ENCODE results near the gene GRID2.

- no peak for TF ChIP-seq CEBPB (IDR thresholded peaks at IDR 0.05; ENCODE audit: low read depth, low read length)
- TF ChIP-seq MXI1 (IDR thresholded peaks at IDR 0.05; ENCODE audit: borderline replicate concordance, low read depth, low read length) = no peak
- no peak for TF ChIP-seq BHLHE40 (IDR thresholded peaks at IDR 0.05; ENCODE audit: low read depth, low read length)
Observed at GRCh38 chr4:92362028-92362427, 58.3 kb downstream of the GRID2 start.
